Natural killer cell (primary cell): ENCODE results near the gene TTC22. TPM values are rescaled to one million over a fixed set of nuclear protein-coding genes. Genes with fewer than 3 reads are reported as not detected.

Experiments used
- ATAC-seq, 3 donors: fragments of 150-1000 bp in 2 of 3; fragments of 200-7000 bp in 1 of 3; cut with Tn5 transposase; 1 replicate in 1 of 3; 2 replicates in 2 of 3; pipeline ENCODE4 v1.10.0; 2021; ENCODE audit warnings: mild to moderate bottlenecking in 2 of 3, moderate library complexity in 2 of 3
- DNase-seq, 2 donors: peaks; one replicate each; pipeline versions ENCODE4 v3.0.0 to v3.0.0-alpha.2; 2013 to 2021; ENCODE audit warnings: mixed read lengths in 1 of 2
- H3K27ac ChIP-seq: one replicate; pipeline ENCODE4 v1.5.1; 2013; ENCODE audit warnings: mild to moderate bottlenecking, low read length
- H3K27me3 ChIP-seq: one replicate; pipeline ENCODE4 v1.6.1; 2013; ENCODE audit warnings: low read length; ENCODE audit not compliant: control insufficient read depth, insufficient read depth
- H3K36me3 ChIP-seq: one replicate; pipeline ENCODE4 v1.6.1; 2013; ENCODE audit warnings: low read length; ENCODE audit not compliant: control insufficient read depth, insufficient read depth
- H3K4me1 ChIP-seq: one replicate; pipeline ENCODE4 v1.6.1; 2013; ENCODE audit warnings: low read length; ENCODE audit not compliant: control insufficient read depth, insufficient read depth
- H3K4me3 ChIP-seq: one replicate; pipeline ENCODE4 v1.5.1; 2013; ENCODE audit warnings: low read length
- H3K9me3 ChIP-seq: one replicate; pipeline ENCODE4 v1.6.1; 2013; ENCODE audit warnings: low read length; ENCODE audit not compliant: control insufficient read depth, insufficient read depth
- H3K27ac Mint-ChIP-seq, 2 donors: one replicate each; pipeline ENCODE4 v1.8.0; 2022; ENCODE audit warnings: mild to moderate bottlenecking in 2 of 2, mixed read lengths in 2 of 2, moderate library complexity in 1 of 2
- H3K27me3 Mint-ChIP-seq, 2 donors: one replicate each; pipeline ENCODE4 v1.8.0; 2022; ENCODE audit warnings: low read depth in 2 of 2, mixed read lengths in 2 of 2
- H3K36me3 Mint-ChIP-seq: one replicate; pipeline ENCODE4 v1.8.0; 2022; ENCODE audit warnings: mixed read lengths
- H3K4me1 Mint-ChIP-seq, 2 donors: one replicate each; pipeline ENCODE4 v1.8.0; 2022; ENCODE audit warnings: mixed read lengths in 2 of 2
- H3K4me3 Mint-ChIP-seq: one replicate; pipeline ENCODE4 v1.8.0; 2022; ENCODE audit warnings: mild to moderate bottlenecking, moderate library complexity, mixed read lengths
- H3K9me3 Mint-ChIP-seq, 2 donors: one replicate each; pipeline ENCODE4 v1.8.0; 2022; ENCODE audit warnings: mixed read lengths in 2 of 2
- WGBS: methylation state at CpG from one replicate; pipeline ENCODE4 v1.1.7; 2013; ENCODE audit warnings: missing lambda C conversion rate; ENCODE audit not compliant: insufficient coverage; 5-methylcytosine and 5-hydroxymethylcytosine counted together
- intact Hi-C: fragments of 100-400 bp; cut with micrococcal nuclease; formaldehyde crosslinking; loops from one replicate; pipeline ENCODE4 v1.14.2; 2022
- total RNA-seq, 4 donors: library from RNA; stranded (reverse); fragments of 120-200 nt in 1 of 4; gene quantifications; one replicate each; pipeline versions ENCODE4 v1.2.3 to v1.2.4, GENCODE V29; 2013 to 2022
- TF ChIP-seq, protein P1 (sequence below): fragments of 200-600 bp; IDR thresholded peaks from one replicate; pipeline ENCODE4 v1.8.0; 2022; ENCODE audit warnings: antibody characterized with exemption

TTC22 gene
- total RNA-seq, 3 donors from 2014 or later (not counting 1 experiment from before 2014, with no cell fraction given) = 17.8 to 30.8 (median 26.5) TPM

DNA sequence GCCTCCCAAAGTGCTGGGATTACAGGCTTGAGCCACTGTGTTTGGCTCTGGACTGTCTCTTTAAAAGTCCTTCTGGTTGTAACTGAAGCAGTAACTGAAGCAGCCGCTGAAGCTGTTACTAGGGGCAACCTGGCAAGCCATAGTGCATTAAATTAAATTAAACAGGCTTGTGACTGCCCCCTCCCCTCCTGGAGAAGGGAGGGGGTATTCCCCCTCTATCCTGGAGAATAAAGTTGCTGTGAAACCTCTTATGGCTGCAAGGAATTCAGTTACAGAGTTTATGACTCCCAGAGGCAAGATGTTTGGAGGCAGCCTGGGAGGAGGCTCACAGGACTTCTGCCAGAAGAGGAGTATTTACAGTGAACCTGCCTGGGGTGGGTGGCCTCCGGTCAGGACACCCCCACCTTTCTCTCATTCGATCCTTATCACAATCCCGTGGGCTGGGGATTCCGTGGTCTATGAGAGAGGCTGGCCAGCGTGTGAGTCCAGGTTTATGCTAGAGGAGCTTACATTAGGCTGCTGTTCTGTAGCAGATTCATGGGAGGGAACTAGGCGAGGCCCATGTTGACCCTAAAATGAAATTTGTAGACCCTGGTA is 8.3 kb downstream of the TTC22 start:
- Mint-ChIP-seq H3K4me1 (peaks cover 70 to 75% of the 10 kb centered on the region in 2 donors), H3K9me3 (no peaks in the 10 kb centered on the region), H3K4me3 (no peak overlapping the region), H3K27me3 (no peaks in the 10 kb centered on the region), H3K27ac (no peak overlapping the region), H3K36me3 (no peaks in the 10 kb centered on the region)
- TF ChIP-seq, protein P1, sequence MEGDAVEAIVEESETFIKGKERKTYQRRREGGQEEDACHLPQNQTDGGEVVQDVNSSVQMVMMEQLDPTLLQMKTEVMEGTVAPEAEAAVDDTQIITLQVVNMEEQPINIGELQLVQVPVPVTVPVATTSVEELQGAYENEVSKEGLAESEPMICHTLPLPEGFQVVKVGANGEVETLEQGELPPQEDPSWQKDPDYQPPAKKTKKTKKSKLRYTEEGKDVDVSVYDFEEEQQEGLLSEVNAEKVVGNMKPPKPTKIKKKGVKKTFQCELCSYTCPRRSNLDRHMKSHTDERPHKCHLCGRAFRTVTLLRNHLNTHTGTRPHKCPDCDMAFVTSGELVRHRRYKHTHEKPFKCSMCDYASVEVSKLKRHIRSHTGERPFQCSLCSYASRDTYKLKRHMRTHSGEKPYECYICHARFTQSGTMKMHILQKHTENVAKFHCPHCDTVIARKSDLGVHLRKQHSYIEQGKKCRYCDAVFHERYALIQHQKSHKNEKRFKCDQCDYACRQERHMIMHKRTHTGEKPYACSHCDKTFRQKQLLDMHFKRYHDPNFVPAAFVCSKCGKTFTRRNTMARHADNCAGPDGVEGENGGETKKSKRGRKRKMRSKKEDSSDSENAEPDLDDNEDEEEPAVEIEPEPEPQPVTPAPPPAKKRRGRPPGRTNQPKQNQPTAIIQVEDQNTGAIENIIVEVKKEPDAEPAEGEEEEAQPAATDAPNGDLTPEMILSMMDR = no peak
- DNase-seq = no peak
- 95% methylated on average over 7 of the region's 7 CpGs for WGBS
- Histone ChIP-seq H3K27ac (no peak overlapping the region), H3K36me3 (peaks cover 27% of the 10 kb centered on the region), H3K4me1 (peaks cover 1% of the 10 kb centered on the region), H3K27me3 (no peaks in the 10 kb centered on the region), H3K4me3 (no peak overlapping the region), H3K9me3 (peaks cover 6% of the 10 kb centered on the region)
- intact Hi-C loops = no loop called here
- no peak for ATAC-seq

DNA sequence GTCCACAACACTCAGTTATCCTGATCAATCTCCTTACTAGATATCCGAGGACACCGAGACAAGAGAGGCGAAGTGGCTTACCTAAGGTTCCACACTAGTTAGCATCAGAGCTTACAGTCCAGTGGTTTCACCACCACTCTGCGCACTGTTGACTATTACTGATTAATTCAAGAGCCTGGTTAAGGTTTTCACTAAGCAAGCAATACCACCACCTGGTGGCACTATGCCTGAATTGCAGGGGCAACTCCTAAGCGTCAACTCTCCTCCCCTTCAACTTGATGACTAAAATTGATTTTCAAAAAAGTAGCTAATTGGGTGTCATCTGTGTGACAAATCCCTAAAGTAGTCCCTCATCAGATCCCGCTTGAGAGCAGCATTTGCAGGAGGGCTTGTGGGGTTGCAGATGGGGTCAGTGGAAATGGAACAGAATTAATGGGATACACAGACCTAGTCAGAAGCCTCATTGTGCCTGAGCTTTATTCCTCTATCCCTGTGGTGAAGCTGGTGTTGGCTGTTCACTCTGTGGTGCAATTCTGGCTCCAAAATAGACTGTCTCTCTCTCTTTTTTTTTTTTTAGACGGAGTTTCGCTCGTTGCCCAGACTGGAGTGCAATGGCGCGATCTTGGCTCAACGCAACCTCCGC is 9.1 kb downstream of the TTC22 start:
- Histone ChIP-seq H3K4me3 (no peak overlapping the region), H3K4me1 (no peaks in the 10 kb centered on the region), H3K27me3 (no peaks in the 10 kb centered on the region), H3K36me3 (peaks cover 30% of the 10 kb centered on the region), H3K9me3 (peaks cover 6% of the 10 kb centered on the region), H3K27ac (no peak overlapping the region)
- H3K4me3 Mint-ChIP-seq = no peak overlapping the region
- H3K36me3 Mint-ChIP-seq = no peaks in the 10 kb centered on the region
- H3K4me1 Mint-ChIP-seq = peaks cover 66 to 71% of the 10 kb centered on the region in 2 donors
- intact Hi-C loops = no loop called here
- H3K9me3 Mint-ChIP-seq = no peaks in the 10 kb centered on the region
- peak in 1 of 2 donors; percentile 47 for DNase-seq
- ATAC-seq = no peak
- H3K27ac Mint-ChIP-seq = peak overlapping the region; percentile 54 to 60
- WGBS = 97% methylated on average over 13 of the region's 13 CpGs
- TF ChIP-seq, protein P1 = peak; percentile 48
- no peaks in the 10 kb centered on the region for H3K27me3 Mint-ChIP-seq

DNA sequence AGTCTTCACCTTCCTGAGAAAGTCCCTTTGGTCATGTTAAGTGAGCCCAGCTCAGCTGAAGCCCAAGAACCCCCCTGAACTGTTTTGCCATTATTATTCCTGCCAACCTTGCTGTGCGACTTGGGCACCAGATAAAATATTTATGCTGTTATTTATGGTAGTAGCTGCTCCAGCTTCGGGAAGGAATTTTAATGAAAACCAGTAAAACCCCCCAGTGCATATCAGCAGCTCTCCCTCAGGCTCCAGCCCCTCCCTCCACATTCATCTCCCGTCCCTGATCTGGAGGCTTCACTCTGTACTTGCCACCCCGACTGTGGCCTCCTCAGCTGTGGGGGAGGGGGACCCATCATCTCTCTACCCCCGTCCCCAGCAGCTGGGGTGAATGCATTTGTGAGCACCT is 12.7 kb downstream of the TTC22 start:
- no peaks in the 10 kb centered on the region for H3K9me3 Mint-ChIP-seq
- intact Hi-C loops = no loop called here
- H3K27ac Mint-ChIP-seq = peak overlapping the region in 1 of 2 donors; percentile 32
- H3K36me3 Mint-ChIP-seq = no peaks in the 10 kb centered on the region
- H3K36me3 ChIP-seq = peaks cover 49% of the 10 kb centered on the region
- no peaks in the 10 kb centered on the region for H3K27me3 ChIP-seq
- peaks cover 6% of the 10 kb centered on the region for H3K9me3 ChIP-seq
- DNase-seq (no peak), ATAC-seq (no peak)
- 100% methylated on average over 4 of the region's 5 CpGs for WGBS
- no peak overlapping the region for H3K4me3 ChIP-seq
- H3K4me1 Mint-ChIP-seq = peaks cover 38 to 47% of the 10 kb centered on the region in 2 donors
- no peak overlapping the region for H3K4me3 Mint-ChIP-seq
- H3K4me1 ChIP-seq = no peaks in the 10 kb centered on the region
- TF ChIP-seq, protein P1 = no peak
- no peaks in the 10 kb centered on the region for H3K27me3 Mint-ChIP-seq
- H3K27ac ChIP-seq = no peak overlapping the region
